ENCODE measurements around the gene APP.

DNA sequence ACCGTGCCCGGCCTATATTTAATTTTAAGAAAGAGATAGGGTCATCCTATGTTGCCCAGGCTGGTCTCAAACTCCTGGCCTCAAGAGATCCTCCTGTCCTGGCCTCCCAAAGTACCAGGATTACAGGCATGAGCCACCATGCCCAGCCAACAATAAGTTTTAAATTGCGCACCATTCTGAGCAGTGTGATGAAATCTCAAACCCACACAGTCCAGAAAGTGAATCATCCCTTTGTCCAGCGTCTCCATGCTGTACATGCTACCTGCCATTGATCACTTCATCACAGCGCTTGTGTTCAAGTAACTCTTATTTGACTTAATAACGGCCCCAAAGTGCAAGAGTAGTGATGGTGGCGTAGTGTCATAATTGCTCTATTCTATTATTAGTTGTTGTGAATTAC lies 75.4 kb downstream of the APP start:
- TF ChIP-seq, protein P1, sequence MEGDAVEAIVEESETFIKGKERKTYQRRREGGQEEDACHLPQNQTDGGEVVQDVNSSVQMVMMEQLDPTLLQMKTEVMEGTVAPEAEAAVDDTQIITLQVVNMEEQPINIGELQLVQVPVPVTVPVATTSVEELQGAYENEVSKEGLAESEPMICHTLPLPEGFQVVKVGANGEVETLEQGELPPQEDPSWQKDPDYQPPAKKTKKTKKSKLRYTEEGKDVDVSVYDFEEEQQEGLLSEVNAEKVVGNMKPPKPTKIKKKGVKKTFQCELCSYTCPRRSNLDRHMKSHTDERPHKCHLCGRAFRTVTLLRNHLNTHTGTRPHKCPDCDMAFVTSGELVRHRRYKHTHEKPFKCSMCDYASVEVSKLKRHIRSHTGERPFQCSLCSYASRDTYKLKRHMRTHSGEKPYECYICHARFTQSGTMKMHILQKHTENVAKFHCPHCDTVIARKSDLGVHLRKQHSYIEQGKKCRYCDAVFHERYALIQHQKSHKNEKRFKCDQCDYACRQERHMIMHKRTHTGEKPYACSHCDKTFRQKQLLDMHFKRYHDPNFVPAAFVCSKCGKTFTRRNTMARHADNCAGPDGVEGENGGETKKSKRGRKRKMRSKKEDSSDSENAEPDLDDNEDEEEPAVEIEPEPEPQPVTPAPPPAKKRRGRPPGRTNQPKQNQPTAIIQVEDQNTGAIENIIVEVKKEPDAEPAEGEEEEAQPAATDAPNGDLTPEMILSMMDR (IDR thresholded peaks at IDR 0.05; ENCODE audit: insufficient read depth, low read length, poor library complexity, severe bottlenecking), result no peak
- no peak for TF ChIP-seq EZH2phosphoT487 (conservative IDR thresholded peaks at IDR 0.05; ENCODE audit: low read length)
